GM18909 (cell line): ENCODE results near the gene SETX.
"Not testable (repeated sequence)": the region's sequence is repeated elsewhere in the genome, so short reads cannot be mapped to it uniquely, and the experiment has no call there.

Experiments
- ATAC-seq: cut with Tn5 transposase; IDR thresholded peaks from one replicate; pipeline ENCODE4 v1.9.1; 2021; ENCODE audit warnings: mild to moderate bottlenecking; ENCODE audit not compliant: unreplicated experiment, poor library complexity

Gene SETX

DNA sequence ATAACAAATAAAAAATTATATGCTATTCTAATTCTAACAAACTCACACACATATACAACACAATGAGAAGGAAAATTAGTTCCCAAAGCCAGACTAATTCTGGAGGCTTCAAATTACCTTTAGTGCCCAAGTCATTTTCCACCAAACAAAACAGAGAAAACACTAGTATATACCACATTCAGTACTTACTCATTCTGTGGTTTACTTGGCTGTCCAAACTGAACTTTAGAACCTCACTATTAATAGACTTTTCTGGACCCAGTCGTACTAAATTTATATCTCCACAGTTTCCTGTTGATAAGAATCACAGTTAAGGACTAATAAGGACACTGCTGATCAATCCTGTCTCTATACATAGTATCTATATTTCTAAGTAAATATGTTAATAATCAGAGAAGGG lies 66.4 kb downstream of the SETX start:
- no peak for ATAC-seq

DNA sequence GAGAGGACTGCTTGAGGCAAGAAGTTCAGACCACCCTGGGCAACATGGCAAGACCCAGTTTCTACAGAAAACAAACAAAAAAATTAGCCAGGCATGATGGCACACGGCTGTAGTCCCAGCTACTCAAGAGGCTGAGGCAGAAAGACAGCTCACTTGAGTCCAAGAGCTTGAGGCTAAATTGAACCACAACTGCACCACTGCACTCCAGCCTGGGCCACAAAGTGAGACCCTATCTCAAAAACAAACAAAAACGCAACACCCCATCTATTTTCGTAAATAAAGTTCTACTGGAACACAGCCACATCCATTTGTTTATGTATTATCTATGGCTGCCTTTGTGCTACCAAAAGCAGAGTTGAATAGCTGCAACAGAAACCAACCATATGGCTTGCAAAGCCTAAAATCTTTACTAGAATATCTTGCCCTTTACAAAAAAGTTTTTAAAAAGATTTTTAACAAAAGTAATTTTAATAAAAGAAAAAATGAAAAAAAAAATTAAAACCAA lies 67.5 kb downstream of the SETX start:
- ATAC-seq = no peak

DNA sequence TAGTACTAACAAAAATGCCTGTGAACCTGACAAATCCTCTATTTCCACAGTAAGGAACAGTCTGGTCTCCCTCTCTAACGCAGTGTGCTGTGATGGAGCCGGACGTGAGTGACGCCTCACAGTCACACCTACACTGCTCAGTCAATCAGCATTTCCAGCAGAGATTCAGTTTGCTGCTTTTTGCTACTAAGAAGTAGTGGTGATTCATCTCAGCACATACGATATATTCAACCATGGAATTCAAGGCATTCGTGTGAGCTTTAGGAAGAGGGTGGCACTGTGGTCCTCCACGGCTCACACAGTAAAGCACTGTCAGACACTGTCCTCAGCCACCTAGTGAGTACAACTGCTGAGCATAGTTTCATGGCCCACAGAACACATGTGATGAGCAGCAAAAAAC lies 70.9 kb downstream of the SETX start:
- no peak for ATAC-seq

DNA sequence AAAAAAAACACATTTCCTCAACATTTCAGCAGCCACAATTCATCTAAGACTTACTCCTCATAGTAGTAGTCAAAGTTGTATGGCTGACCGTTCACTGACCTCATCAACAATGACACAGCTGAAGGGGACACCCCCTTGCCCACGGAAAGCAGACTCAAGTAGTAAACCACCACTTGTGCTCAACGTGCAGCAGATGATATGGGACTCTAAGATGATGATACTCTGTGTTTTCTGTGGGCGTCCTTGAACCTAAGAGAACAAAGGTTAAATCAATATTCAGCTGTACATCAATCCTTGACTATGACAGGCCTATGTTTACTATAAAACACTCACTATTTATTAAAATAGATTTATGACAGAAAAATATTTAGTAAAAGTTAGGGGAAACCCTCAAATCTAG lies 71.6 kb downstream of the SETX start:
- ATAC-seq = no peak

DNA sequence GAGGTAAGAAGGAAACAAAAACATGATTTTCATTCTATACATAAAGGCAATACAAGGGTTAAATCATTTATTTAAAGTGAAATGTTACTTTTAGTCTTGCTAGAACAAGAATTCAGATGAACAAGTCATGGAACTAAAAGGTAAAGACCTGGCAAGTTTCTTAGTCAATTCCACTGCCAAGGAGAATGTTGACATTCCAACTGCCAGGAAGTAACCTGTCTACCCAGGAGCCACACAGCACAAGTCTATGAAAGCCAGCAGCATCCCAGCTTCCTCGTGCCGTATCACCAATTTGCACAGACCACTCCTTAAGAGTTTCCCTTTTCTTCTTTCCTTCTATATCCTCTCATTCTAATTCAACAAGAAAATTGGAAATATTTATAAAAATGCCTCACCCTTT lies 79.9 kb downstream of the SETX start:
- ATAC-seq = no peak

DNA sequence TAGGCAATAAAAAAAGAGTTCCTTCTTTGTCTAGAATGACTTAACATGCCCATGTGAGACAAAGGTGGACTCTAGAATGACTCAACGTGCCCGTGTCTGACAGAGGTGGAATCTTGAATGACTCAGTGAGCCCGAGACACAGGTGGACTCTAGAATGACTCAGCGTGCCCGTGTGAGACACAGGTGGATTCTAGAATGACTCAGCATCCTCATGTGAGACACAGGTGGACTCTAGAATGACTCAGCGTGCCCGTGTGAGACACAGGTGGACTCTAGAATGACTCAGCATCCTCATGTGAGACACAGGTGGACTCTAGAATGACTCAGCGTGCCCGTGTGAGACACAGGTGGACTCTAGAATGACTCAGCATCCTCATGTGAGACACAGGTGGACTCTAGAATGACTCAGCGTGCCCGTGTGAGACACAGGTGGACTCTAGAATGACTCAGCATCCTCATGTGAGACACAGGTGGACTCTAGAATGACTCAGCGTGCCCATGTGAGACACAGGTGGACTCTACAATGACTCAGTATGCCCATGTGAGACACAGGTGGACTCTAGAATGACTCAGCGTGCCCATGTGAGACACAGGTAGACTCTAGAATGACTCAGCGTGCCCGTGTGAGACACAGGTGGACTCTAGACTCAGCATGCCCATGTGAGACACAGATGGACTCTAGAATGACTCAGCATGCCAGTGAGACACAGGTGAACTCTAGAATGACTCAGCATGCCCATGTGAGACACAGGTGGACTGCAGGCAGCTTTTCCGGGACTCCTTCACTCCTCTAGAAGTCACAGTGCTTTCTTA lies 84.9 kb downstream of the SETX start:
- ATAC-seq = not testable (repeated sequence)

DNA sequence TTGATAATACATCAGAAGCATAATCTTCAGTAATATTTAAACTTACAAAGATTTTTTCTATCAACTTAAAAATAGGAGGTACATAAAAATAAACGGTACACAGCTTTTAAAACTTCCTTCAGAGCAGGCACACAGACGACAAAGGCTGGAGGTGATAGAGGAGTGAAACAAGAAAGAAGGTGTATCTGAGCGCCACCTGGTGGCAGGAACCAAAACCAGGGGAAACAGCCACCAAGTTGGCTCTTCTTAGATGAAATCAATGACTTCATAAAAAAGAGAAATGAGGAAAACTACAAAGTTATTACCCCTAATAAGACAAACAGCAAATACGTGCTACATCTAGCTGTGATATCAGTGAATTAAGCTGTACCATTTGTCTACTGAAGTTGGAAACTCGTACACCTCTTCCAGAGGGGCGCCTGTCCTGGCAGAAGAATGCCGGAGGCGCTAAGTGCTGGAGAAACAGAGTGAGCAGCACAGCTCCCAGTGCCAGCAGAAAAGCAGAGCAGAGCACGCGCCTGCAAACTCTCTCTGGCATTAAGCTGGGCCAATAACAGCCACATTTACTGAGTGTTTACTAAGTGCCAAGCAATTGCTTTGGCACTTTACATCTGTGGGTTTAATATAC lies 85.9 kb downstream of the SETX start:
- no peak for ATAC-seq

DNA sequence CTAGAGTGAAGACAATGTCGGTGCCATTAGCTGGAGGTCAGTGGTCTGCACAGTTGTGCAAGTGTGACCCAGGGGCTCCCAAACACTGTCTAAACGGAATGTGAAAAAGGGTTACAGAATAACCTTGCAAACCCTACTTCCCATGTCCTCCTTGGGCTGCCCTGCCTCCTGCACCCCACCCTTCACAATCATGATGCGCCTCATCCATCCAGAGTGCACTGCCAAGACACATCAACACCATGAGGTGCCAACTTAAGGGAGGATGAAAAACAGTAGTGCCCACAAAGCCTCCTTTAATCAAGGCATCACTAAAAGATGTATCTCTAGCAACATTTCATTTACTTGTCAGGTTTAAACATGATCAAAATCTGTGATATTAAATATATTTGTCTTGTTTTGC lies 87.1 kb downstream of the SETX start:
- no peak for ATAC-seq

DNA sequence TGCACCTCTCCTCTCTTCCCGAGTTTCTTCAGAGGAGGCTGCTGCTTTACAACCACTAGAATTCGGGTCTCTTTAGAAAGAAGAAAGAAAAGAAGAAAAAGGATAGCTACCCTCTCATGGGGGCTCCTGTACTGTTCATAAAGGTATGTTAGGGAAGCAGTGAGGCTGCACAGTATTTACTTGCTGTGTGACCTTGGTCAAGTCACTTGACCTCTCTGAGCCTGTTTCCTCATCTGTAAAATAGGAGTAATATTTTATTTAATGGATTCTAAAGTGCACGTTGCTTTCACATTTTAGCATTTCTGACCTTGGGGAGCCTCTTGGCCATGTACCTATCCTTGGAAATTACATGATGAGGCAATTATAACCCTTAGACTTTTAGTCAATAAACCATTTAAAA lies 88.8 kb downstream of the SETX start:
- no peak for ATAC-seq

DNA sequence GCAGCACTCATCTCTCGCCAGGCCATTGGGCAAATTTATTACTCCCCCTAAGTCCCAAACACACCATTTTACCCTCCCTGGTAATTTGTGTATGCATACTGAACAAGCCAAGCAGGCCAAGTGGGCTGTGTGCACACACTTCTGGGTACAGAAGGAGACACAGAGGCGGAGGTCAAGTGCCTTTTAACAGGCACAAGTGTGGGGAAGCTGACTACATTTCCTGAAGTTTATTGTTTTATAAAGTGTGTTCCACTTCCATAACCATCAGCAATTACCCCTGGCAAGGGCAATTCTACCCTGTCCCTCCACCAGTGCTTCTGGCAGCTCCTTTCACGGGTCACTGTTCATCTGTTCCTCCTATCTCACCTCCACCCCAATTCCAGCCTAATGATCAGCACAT lies 93.9 kb downstream of the SETX start:
- ATAC-seq = no peak

DNA sequence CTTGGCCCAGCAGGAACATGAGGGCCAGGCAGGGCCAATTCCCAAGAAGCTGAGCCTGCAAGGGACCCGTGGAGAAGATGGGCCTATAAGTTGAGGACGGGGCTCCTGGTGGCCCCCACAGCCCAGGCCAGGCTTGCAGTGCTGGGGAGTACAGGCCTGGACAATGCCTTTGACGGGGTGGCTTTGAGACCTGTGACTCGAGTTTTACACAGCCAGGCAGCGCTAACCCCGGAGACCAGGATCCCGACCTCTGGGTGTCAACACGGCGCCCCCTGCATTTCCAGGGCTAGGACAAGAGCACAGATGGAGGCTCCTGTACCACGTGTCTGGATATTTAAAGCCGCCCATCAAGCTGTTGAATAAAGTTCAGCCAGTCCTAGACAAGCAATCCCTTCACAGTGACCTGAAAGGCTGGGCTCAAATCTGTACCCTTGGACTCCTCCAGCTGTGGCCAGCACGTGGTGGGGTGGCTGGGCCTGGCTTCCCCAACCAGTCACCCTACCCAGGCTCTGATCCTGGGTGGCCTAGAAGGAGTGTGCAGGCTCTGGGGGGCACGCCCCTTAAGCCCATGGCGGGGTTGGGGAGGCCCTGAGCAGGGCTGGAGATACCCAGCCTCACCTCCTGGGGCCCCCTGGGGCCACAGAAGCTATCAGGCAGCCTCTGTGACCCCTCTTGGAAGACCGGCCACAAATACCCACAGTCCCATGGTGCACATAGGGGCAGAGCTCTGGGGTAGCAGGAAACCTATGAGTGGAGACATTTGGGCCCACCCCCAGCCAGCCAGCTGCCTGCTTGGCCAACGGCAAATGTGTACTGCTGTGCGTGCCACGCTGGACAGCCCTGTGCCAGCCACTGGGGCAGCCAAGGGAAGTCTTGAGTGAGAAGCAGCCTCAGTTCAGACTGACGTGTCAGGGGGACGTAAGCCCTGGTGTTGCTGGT lies 104.2 kb downstream of the SETX start:
- ATAC-seq = no peak

DNA sequence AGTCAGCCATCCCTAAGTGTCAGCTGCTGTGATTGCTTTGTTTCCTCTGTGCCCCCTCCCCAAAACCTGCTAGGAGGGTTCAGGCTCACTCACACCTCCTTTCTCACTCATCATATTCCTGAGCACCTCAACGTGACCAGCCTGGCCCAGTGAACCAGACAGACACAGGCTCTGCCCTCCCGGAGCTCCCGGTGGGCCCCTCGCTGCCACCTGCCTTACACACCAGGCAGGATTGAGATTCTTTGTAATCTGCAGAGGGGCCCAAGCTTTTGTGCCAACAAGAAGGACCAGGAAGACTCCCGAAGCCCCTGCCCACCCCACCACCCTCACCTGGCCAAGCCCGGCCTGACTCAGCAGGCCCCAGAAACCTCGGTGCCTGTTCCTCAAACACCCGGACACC lies 105.1 kb downstream of the SETX start:
- ATAC-seq = no peak

DNA sequence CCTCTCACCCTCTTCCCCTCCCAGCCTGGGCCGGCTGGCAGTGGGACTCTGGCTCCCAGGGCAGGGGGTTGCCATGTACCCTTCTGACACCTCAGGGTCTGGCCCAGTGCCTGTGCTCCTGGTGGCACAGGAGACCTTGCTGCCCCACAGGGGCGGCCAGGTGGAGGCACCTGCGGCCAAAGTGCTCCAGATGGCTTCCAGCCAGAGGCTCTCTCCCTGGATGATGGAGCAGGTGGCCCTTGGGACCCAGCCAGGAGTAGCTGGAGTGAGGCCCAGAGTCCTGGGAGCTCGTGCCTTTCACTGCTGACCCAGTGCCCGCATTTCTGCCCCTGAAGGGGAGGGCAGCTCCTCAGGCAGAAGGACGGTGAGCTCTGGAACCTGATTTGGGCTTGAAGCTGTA lies 105.7 kb downstream of the SETX start:
- no peak for ATAC-seq

DNA sequence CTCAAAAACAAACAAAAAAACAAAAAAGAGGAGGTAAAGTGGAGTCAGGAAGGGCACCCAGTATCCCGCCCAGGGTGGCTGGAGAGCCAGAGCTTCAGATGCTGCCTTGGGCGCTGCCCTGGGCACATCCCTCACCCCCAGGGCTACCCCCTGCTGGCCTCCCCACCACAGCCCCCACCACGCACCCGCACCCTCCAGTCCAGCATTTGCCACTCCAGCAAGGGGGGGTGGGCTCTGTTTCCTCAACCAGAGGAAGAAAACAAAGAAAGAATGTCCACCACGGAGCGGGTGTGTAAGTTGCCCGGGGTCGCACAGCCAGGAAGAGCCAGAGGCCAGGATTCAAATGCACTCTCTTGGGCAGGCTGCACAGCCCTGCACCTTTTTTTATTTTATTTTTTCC lies 106.8 kb downstream of the SETX start:
- no peak for ATAC-seq

DNA sequence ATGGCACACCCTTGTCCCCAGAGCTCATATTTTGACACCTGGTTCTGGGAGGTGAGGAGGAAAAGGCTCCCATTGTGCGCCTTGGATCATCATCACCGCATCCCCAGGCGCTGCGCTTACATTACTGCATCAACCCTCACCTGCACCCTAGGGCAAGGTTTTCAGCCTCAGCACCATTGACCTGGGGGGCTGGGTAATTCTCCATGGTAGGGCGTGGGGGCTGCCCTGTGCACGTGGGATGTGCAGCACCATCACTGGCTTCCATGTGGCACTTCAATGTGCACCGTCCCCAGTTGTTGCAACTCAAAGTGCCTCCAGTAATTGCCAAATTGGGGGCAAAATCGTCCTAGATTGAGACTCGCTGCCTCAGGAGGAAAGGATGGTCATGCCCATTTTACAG lies 109.3 kb downstream of the SETX start:
- ATAC-seq = no peak

DNA sequence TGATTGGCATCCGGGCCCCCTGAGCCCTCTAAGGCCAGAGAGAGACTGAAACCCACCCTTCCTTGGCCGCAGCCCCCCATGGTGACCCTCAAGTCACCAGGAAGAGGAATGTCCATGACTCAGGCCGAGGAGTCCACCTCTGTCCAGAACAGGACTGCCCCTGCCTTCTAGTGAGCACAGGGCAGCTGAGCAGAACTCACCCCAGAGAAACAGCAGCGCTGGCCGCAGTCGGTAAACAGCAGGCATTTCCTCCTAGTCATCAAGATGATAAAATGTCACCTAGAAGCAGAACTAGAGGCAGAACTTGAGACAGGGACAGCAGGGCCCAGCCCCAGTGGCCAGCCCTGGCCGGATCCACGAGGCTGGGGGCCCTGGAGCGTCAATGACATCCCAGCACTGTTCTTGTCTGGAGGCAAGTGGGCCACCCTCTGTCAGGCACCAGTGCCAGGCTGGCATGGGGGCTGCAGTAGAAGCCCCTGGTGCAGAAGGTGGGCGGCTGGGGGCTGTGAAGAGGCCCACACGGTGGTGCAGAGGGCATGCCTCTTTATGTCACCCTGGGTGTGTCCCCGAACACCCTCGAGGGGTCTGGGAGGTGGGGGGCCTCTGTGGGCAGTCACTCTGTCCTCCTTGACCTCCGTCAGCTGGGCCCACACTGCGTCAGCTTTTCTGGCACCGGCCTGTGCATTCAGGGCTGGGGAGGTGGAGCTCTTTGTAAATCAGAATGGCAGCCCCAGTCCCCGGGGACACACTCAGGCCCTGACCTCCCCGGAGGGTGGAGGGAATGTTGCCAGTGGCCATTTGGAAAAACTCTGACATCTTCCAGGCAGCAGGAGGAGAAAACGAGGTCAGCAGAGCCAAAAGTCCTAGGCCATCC lies 110.0 kb downstream of the SETX start:
- ATAC-seq = no peak

DNA sequence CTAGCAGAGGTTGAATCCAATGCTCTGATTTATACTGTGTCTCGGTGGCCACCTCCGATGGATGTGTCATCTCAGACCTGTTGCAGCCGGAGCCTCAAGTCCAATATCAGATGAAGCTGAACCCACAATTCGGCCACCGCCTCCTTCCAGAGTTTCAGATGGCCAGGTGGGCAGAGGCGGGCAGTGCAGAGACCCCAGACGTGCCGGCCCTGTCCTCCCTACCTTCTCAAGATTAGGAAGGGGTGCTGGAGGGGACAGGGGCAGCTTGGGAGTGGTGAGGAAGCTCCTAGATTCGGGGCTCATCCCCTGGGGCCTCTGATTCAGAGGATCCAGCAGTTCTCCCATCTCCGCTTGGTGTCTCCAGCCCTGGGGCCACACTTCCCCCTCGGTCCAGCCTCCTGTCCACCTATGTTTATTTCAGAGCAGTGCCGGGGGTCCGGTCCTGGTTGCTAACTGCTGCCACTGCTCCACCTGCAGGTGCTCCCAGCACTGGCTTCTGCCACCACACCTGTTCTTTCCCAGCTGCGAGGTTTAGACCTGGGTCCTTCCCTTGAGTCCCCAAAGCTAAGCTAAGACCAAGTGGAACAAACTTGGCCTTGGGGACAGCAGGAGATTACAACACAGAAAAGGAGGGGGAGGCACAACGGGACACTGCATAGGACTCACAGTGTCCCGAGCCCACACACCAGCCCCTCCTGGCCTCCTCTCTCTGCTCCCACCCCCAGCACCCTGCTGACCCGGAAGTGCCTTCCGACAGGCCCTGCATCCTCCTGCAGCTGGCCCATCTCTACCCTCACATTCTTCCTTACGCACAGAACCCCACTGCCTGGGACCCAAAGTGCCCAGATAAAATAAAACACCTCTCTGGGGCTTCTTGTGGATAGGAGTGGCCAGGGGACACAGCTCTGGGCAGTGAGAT lies 111.4 kb downstream of the SETX start:
- ATAC-seq = no peak

DNA sequence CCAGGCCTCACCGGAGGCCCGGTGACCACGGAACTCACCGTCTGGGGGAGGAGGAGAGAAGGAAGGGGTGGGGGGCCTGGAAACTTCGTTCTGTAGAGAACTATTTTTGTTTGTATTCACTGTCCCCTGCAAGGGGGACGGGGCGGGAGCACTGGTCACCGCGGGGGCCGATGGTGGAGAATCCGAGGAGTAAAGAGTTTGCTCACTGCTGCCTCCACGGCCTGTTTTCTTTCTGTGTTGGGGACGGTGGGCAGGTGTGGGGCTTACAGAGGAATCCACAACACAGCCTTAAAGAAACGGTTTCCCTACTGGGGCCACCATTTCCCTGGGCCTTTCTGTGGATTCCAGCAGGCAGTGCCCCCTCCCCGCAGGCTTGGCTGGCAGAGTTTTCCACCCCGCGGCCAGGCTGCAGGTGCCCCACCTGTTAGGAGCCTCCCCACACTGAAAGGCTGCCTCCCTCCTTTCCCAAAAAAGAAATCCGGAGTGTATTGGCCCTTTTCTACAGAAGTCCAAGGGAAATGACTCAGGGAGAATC lies 112.1 kb downstream of the SETX start:
- ATAC-seq = no peak
